GM12873 (cell line): ENCODE results near the gene PHF21B.

ENCODE experiments used
- TF ChIP-seq, protein P1 (sequence below): IDR thresholded peaks from 2 replicates; pipeline ENCODE4 v1.5.1; 2012; ENCODE audit warnings: low read depth, mild to moderate bottlenecking, moderate library complexity, low read length, control low read depth; ENCODE audit not compliant: insufficient read depth; ENCODE audit errors: missing control alignments

PHF21B gene

DNA sequence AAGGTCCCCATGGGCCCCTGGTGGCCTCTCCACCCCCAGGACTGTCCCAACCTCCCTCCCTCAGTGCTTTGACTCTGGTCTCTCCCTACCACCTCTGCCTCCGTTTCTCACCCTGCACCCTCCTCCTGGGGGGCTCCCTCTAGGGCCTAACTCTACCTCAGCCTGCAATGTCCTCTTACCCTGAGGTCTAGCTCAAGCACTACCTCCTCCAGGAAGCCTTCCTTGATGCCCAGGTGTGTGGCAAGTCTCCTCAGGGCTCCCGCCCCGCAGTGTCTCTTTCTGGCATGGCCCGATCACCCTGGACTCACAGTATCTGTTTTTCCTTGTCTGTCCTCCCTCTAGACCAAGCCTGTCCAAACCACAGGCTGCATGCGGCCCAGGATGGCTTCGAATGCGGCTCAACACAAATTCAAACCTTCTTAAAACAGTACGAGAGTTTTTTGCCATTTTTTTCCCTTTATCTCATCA lies 90.8 kb downstream of the PHF21B start:
- TF ChIP-seq, protein P1, sequence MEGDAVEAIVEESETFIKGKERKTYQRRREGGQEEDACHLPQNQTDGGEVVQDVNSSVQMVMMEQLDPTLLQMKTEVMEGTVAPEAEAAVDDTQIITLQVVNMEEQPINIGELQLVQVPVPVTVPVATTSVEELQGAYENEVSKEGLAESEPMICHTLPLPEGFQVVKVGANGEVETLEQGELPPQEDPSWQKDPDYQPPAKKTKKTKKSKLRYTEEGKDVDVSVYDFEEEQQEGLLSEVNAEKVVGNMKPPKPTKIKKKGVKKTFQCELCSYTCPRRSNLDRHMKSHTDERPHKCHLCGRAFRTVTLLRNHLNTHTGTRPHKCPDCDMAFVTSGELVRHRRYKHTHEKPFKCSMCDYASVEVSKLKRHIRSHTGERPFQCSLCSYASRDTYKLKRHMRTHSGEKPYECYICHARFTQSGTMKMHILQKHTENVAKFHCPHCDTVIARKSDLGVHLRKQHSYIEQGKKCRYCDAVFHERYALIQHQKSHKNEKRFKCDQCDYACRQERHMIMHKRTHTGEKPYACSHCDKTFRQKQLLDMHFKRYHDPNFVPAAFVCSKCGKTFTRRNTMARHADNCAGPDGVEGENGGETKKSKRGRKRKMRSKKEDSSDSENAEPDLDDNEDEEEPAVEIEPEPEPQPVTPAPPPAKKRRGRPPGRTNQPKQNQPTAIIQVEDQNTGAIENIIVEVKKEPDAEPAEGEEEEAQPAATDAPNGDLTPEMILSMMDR = no peak

DNA sequence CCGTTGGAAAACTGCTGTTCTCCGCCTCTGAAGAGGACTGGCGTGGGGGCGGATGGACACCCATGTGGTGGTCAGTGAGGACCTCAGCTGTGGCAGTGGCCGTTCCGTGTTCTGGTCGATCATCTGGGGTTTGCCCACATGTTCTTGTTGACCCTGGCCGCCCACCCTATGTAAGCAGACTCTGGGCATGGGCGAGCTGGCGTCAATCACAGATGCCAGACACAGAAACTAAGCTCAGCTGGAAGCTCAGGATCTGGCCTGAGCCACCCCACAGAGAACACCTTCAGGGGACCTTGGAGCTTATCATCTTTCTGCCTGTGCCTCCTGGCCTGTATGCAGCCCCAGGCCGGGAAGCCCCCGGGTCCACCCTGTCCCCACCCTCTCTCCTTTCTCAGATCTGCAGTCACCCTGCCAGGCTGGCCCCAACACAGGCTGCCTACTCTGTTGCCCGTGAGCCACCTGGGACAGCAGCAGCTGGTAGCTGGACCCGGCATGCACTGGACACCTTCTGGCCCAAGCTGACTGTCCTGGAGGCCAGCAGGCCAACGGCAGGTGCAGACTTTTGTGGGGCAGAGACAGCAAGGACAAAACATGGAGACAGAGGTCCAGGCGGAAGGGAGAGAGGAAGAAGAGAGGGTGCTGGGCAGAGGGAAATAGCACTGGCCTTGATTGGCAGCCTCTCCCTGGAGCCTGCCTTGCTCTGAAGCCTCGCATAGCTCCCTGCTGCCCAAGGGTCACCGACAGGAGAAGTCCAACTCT lies 91.5 kb downstream of the PHF21B start:
- TF ChIP-seq, protein P1 = no peak

DNA sequence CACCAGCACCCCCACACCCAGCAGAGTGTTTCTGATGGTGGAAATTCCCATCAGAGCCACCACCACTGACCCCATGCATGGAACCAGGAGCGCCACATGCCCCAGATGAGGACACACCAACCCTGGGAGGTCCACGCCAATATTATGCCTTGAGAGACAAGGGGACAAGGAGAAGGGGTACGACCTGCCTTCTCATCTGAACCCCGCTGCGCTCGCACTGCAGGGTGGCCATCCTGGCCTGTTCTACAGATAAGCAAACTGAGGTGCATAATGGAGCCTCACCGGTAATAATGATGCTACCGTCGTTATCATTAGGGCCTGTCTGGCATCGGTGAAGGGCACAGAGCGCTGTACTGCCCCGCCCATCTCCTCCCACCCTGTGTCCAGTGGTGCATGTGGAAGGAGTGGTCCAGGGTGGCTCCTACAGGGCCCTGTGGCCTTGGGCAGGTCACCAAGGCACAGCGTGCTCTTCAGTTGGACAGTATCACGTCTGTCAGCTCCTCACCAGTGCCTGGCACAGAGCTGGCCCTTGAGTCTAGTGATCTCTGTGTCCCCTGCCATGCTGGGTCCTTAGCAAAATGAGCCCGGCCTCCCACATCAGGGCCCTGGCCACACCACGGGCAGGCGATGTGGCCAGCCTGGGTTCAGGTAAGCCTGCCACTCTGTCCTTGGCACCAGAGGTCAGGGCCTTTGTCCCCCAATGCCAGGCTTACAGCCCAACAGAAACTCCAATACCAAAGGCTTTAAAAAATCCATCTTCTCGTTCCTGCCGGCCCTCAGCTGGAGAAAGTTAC lies 92.2 kb downstream of the PHF21B start:
- TF ChIP-seq, protein P1 = no peak

DNA sequence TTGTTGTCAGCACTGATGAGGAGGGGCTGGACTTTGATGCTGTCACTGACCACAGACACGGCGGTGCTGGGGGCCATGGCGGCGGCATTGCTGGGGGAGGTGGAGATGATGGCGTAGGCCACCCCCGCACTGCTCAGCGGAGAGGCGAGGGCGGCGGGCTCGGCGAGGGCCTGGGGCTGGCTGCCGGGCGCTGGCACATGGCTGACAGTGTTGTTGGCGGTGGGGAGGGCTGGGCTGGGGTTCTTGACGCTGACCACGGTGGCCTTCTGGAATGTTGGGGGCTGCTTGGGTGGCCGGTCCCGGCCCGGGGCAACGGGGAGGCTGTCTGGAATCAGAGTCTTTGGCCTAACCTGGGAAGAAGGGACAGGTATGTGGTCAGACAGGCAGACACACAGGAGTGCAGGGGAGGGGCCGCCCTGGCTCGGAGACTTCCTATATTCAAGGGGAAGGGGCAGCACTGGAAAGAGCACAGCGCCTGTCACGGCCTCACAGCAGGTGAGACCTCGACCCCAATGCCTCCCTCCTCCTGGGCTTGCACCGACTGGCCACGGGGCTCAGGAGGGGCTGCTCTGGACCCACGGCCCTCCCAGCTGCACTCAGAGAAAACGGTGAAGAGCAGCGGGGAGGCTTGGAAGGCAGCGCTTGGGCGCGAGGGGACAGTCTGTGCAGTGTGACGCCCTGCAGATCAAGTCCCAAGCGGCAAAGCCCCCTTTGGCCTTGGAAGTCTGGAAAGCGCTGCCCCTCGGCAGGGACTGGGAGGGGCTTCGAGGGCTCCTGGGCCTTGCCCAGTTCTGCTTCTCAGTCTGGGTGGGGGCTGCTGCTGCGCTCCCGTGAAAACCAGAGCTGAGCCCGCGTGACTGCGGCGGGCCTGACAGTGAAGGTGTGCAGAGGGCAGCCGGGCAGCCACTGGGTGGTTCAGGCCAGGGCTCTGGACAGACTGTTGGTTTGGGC lies 93.2 kb downstream of the PHF21B start:
- TF ChIP-seq, protein P1 = no peak

DNA sequence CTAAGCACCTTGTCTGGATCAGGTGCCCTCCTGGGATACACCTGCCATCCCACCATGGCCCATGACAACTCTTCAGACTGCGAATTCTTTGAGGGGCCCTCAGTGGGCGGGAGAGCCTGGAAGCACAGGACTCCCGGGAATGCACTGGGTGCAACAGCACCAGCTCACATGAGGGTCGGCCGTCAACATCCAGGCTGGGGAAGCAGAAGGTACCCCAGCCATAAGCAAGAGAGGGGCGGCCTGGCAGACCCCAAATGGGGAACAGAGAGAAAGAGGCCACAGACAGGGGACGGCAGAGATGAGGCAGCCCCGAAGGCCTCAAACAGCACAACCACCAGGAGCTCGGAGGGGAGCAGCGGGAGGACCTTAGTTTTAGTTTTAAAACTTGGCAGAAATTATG lies 94.4 kb downstream of the PHF21B start:
- TF ChIP-seq, protein P1 = no peak

DNA sequence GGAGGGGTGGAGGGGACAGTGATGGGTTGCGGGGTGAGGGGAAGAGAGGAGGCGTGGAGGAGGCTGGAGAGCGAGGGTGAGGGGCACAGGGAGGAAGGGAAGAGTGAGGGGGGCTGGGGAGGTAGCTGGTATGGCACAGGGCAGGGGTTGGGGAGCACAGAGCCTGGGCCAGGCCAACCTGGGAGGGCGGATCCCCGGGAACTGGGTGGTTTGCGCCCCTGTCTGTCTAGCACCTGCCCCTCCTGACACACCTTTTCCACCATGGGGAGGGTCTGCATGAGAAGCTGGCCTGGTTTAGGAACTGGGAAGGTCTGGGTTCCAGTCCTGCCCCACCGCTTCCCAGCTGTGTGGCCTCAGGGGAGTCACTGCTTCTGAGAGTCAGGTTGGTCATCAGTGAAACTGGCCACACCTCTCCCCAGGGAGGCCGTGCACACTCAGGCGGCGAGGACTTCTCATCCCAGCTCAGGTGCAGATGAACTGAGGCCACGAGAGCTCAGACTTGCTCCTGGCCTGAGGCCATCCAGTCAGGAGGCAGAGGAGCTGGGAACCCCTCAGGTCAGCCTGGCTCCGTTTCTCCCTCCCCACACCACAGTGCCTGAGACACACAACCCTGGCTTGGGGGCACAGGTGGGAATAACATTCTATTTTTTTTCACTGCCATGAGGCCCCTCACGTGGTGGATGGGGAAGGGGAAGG lies 95.6 kb downstream of the PHF21B start:
- TF ChIP-seq, protein P1 = no peak
